BE2C (cell line): ENCODE results near the gene GABPB1.

Experiments used
- DNase-seq: peaks from one replicate; pipeline ENCODE4 v3.0.0-alpha.2; 2020
- H3K27me3 ChIP-seq: fragments of 250-450 bp; sonication (Bioruptor Pico); 2 replicates; pipeline ENCODE4 v1.5.1; 2020; ENCODE audit warnings: mild to moderate bottlenecking
- H3K36me3 ChIP-seq: fragments of 250-450 bp; sonication (Bioruptor Pico); 2 replicates; pipeline ENCODE4 v1.5.1; 2020; ENCODE audit warnings: mild to moderate bottlenecking
- H3K4me1 ChIP-seq: fragments of 250-450 bp; sonication (Bioruptor Pico); 2 replicates; pipeline ENCODE4 v1.5.1; 2020
- H3K4me3 ChIP-seq: 2 replicates; pipeline ENCODE4 v1.5.1; 2011; ENCODE audit warnings: low read depth, low read length
- H3K9me3 ChIP-seq: fragments of 250-450 bp; sonication (Bioruptor Pico); 2 replicates; pipeline ENCODE4 v1.5.1; 2020
- TF ChIP-seq, protein P1 (sequence below): IDR thresholded peaks from 2 replicates; pipeline ENCODE4 v1.5.1; 2012; ENCODE audit warnings: mild to moderate bottlenecking, low read depth, low read length

The GABPB1 gene

DNA sequence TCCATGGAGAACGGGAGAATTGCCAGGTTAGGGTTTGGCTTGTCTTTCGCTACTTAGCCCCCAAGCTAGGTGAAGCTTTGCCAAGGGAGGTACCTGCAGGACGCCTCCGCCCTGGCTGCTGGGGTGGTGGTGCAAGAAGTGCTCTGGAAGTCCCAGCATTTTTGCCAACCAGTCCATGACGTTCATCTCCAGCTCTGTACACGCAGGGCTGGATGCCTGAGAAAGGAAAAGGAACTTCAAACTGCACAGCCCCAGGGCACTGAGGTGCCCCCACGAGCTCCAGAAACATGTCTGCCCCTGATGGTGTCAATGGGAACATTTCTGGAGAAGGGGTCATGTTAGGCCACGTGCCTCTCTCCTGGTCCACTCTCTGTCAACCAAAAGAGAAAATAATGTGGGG lies 97.7 kb downstream of the GABPB1 start:
- no peak for DNase-seq
- H3K27me3 ChIP-seq = no peaks in the 10 kb centered on the region; the same call in 1 of the 2 replicates
- TF ChIP-seq, protein P1, sequence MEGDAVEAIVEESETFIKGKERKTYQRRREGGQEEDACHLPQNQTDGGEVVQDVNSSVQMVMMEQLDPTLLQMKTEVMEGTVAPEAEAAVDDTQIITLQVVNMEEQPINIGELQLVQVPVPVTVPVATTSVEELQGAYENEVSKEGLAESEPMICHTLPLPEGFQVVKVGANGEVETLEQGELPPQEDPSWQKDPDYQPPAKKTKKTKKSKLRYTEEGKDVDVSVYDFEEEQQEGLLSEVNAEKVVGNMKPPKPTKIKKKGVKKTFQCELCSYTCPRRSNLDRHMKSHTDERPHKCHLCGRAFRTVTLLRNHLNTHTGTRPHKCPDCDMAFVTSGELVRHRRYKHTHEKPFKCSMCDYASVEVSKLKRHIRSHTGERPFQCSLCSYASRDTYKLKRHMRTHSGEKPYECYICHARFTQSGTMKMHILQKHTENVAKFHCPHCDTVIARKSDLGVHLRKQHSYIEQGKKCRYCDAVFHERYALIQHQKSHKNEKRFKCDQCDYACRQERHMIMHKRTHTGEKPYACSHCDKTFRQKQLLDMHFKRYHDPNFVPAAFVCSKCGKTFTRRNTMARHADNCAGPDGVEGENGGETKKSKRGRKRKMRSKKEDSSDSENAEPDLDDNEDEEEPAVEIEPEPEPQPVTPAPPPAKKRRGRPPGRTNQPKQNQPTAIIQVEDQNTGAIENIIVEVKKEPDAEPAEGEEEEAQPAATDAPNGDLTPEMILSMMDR = no peak
- no peaks in the 10 kb centered on the region for H3K4me1 ChIP-seq
- no peaks in the 10 kb centered on the region for H3K36me3 ChIP-seq
- no peaks in the 10 kb centered on the region for H3K9me3 ChIP-seq
- H3K4me3 ChIP-seq = no peak overlapping the region

- Histone ChIP-seq H3K36me3 (no peaks in the 10 kb centered on the region), H3K27me3 (no peaks in the 10 kb centered on the region; the same call in 1 of the 2 replicates), H3K4me1 (no peaks in the 10 kb centered on the region), H3K4me3 (no peak overlapping the region), H3K9me3 (no peaks in the 10 kb centered on the region)
- no peak for DNase-seq
- TF ChIP-seq, protein P1 = no peak
Observed at GRCh38 chr15:50256188-50257041, 98.6 kb downstream of the GABPB1 start.

- Histone ChIP-seq H3K9me3 (no peaks in the 10 kb centered on the region), H3K36me3 (no peaks in the 10 kb centered on the region), H3K27me3 (no peaks in the 10 kb centered on the region), H3K4me3 (no peak overlapping the region), H3K4me1 (no peaks in the 10 kb centered on the region)
- DNase-seq = no peak
- TF ChIP-seq, protein P1 = no peak
Observed at GRCh38 chr15:50252556-50252955, 102.4 kb downstream of the GABPB1 start.

DNA sequence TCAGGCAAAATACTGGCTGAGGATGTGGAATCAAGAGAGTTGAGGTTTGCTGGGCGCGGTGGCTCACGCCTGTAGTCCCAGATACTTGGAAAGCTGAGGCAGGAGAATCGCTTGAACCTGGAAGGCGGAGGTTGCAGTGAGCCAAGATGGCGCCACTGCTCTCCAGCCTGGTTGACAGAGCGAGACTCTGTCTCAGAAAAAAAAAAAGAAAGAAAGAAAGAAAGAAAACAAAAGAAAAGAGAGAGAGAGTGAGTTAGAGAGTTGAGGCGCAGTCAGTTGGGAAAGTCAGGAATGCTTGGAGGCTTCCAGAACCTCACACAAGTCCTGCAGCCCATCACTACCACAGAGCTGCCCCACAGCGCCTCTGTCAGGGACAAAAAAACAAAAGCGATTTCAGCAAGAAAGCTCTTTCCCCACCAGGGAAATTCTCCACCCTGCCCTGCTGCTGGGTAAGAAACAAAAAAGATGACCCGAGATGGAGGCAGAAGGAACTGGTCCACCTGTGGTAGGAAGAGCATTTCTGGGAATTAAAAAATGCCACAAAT lies 103.3 kb downstream of the GABPB1 start:
- Histone ChIP-seq H3K27me3 (no peaks in the 10 kb centered on the region), H3K4me3 (no peak overlapping the region), H3K36me3 (no peaks in the 10 kb centered on the region), H3K4me1 (no peaks in the 10 kb centered on the region), H3K9me3 (no peaks in the 10 kb centered on the region)
- DNase-seq = no peak
- TF ChIP-seq, protein P1 = no peak

GRCh38 chr15:50250760-50251394 lies 104.1 kb downstream of the GABPB1 start:
- no peaks in the 10 kb centered on the region for H3K4me1 ChIP-seq
- H3K4me3 ChIP-seq = no peak overlapping the region
- H3K36me3 ChIP-seq = no peaks in the 10 kb centered on the region
- no peaks in the 10 kb centered on the region for H3K9me3 ChIP-seq
- no peak for DNase-seq
- H3K27me3 ChIP-seq = no peaks in the 10 kb centered on the region
- TF ChIP-seq, protein P1 = no peak

DNA sequence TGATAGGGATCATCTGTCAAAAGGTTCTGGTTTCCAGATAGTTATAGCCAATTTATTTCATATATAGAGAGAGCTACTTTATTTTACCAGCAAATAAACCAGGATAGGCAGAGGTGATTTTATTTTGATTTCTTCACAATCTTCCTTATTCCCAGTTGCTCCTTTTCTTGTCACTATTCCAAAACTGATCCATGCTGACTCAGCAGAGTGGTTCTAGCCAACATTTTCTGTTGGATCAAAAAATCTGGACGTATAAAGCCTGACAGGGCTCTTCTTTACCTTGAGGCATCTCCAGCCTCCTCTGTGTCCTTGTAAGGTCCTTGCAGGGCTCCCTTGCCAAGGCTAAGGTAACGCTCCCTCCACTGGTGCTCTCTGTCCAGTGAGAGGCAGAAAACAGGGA lies 105.3 kb downstream of the GABPB1 start:
- H3K4me1 ChIP-seq = no peaks in the 10 kb centered on the region
- no peaks in the 10 kb centered on the region for H3K27me3 ChIP-seq
- TF ChIP-seq, protein P1 = no peak
- H3K4me3 ChIP-seq = no peak overlapping the region
- no peaks in the 10 kb centered on the region for H3K9me3 ChIP-seq
- H3K36me3 ChIP-seq = no peaks in the 10 kb centered on the region
- no peak for DNase-seq
